Stimulated activated naive CD8-positive, alpha-beta T cell treated with anti-CD3 and anti-CD28 coated beads, Interleukin-15, Interleukin-2, amounts not matched to agents 100 ng/mL and 50 ng/mL, for 24 hours (primary cell): ENCODE results near the gene REC8.
A peak's percentile ranks its signal among the peaks of the same experiment; 100 is the strongest.

ENCODE experiments used
- H3K27ac Mint-ChIP-seq: one replicate; pipeline ENCODE4 v1.8.0; 2021; ENCODE audit warnings: mild to moderate bottlenecking, mixed read lengths
- H3K27me3 Mint-ChIP-seq: one replicate; pipeline ENCODE4 v1.8.0; 2021; ENCODE audit warnings: mixed read lengths
- H3K36me3 Mint-ChIP-seq: one replicate; pipeline ENCODE4 v1.8.0; 2021; ENCODE audit warnings: low read depth, mixed read lengths
- H3K4me1 Mint-ChIP-seq: one replicate; pipeline ENCODE4 v1.8.0; 2021; ENCODE audit warnings: low read depth, mixed read lengths
- H3K4me3 Mint-ChIP-seq: one replicate; pipeline ENCODE4 v1.8.0; 2021; ENCODE audit warnings: mild to moderate bottlenecking, mixed read lengths
- H3K9me3 Mint-ChIP-seq: one replicate; pipeline ENCODE4 v1.8.0; 2021; ENCODE audit warnings: mixed read lengths

REC8 gene

DNA sequence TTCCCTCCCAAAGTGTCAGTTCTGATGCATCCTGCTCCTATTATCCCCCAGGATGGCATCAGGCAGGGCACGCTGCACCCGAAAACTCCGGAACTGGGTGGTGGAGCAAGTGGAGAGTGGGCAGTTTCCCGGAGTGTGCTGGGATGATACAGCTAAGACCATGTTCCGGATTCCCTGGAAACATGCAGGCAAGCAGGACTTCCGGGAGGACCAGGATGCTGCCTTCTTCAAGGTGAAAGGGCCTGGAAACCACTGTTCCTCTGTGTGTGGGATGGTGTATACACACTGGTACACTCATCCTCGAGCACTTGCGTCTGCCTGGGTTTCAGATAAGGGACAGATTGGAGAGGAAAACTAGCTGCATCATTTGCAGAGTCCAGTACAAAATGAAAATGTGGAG is 9.8 kb upstream of the REC8 start:
- H3K27ac Mint-ChIP-seq, result peak overlapping the region; percentile 100
- peaks cover 51% of the 10 kb centered on the region for H3K4me1 Mint-ChIP-seq
- H3K9me3 Mint-ChIP-seq, result no peaks in the 10 kb centered on the region
- no peaks in the 10 kb centered on the region for H3K27me3 Mint-ChIP-seq
- peaks cover 83% of the 10 kb centered on the region for H3K36me3 Mint-ChIP-seq
- peak overlapping the region; percentile 97 for H3K4me3 Mint-ChIP-seq

DNA sequence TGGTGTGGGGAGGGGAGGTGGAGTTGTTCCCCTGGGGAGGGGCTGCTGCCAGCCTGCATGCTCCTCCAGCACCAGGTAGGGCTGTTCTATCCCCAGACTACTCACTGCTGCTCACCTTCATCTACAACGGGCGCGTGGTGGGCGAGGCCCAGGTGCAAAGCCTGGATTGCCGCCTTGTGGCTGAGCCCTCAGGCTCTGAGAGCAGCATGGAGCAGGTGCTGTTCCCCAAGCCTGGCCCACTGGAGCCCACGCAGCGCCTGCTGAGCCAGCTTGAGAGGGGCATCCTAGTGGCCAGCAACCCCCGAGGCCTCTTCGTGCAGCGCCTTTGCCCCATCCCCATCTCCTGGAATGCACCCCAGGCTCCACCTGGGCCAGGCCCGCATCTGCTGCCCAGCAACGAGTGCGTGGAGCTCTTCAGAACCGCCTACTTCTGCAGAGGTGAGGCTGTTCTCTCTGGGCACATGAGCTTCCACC is 7.3 kb upstream of the REC8 start:
- Mint-ChIP-seq H3K9me3 (no peaks in the 10 kb centered on the region), H3K27ac (peak overlapping the region; percentile 78), H3K27me3 (no peaks in the 10 kb centered on the region), H3K4me1 (peaks cover 58% of the 10 kb centered on the region), H3K36me3 (peaks cover 82% of the 10 kb centered on the region), H3K4me3 (no peak overlapping the region)

DNA sequence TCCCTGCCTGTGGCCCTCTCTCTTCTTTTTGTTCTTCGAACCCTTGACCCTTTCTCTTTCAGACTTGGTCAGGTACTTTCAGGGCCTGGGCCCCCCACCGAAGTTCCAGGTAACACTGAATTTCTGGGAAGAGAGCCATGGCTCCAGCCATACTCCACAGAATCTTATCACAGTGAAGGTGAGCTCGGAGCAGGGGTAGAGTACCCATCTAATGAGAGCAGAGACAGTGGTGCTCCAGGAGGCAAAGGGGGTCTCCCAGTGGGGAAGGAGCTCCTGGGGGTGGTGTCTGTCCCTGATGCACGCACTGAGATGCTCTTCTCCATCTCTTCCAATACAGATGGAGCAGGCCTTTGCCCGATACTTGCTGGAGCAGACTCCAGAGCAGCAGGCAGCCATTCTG is 6.1 kb upstream of the REC8 start:
- no peaks in the 10 kb centered on the region for H3K27me3 Mint-ChIP-seq
- peaks cover 76% of the 10 kb centered on the region for H3K36me3 Mint-ChIP-seq
- peak overlapping the region; percentile 71 for H3K27ac Mint-ChIP-seq
- peaks cover 54% of the 10 kb centered on the region for H3K4me1 Mint-ChIP-seq
- no peak overlapping the region for H3K4me3 Mint-ChIP-seq
- no peaks in the 10 kb centered on the region for H3K9me3 Mint-ChIP-seq

DNA sequence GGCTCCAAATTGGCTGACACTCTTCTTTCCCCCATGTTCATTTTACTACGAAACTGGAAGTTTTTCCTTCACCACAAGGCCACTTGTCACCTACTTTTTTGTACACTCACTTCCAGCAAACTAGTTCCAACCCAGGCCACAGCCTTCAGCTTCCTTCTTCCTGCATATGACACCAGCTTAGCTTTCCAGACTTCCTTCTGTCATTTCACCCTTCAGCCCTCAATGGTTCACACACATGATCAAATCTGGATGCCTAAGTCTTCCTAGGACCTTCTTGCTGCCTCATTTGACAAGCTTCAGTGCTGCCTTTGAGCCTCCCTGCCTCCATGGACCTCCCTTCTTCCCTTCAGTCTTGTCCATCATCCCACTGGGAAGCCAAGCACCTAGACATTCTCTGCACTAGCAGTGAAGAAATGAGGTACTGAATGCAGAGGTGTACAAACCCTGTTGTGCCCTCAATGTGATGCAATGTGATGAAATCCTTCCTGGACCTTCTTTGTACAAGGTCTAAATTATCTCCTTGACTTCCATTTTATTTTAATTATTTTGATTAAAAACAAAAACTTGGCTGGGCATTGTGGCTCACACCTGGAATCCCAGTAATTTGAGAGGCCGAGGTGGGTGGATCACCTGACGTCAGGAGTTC is 4.3 kb upstream of the REC8 start:
- Mint-ChIP-seq H3K9me3 (no peaks in the 10 kb centered on the region), H3K27me3 (no peaks in the 10 kb centered on the region), H3K36me3 (peaks cover 63% of the 10 kb centered on the region), H3K4me1 (peaks cover 53% of the 10 kb centered on the region), H3K27ac (peak overlapping the region; percentile 82), H3K4me3 (no peak overlapping the region)

DNA sequence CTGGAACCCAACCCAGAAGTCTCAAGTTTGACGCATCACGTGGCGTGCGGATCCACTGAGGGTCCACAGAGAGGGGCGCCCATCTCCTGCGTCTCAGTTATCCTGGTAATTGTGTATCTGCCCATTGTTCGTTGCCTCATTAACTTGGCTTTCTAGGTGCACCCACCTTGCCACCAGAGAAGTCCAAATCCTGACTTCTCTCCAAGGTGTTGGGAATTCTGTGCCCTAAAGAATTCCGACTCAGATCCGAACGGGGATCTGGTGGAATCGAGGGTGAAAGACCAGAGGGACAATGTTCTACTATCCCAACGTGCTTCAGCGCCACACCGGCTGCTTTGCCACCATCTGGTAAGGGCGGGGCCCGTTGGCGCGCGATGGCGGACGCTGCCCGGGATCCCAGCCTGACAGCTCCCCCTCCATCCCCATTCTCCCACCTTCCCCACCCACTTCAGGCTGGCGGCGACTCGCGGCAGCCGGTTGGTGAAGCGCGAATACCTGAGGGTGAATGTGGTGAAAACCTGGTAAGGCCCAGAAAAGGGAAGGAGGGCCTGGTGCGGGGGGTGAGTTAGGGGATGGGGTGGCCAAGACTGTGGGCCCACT is 481 bp downstream of the REC8 start:
- H3K4me1 Mint-ChIP-seq, result peaks cover 28% of the 10 kb centered on the region
- H3K27ac Mint-ChIP-seq, result peak overlapping the region; percentile 40
- H3K36me3 Mint-ChIP-seq, result peaks cover 39% of the 10 kb centered on the region
- no peaks in the 10 kb centered on the region for H3K9me3 Mint-ChIP-seq
- peak overlapping the region; percentile 80 for H3K4me3 Mint-ChIP-seq
- H3K27me3 Mint-ChIP-seq, result no peaks in the 10 kb centered on the region

DNA sequence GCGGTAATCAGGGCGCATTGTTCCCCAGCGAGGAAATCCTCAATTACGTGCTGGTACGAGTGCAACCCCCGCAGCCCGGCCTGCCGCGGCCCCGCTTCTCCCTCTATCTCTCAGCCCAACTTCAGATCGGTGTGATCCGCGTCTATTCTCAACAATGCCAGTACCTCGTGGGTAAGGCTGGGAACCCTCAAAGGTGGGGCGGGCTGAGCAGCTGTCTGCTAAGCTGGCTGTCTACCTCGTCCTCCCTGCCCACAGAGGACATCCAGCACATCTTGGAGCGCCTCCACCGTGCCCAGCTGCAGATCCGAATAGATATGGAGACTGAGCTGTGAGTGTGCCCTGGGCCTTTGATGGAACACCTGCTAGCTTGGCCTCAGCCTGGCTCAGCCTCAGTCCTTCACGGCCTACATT is 996 bp downstream of the REC8 start:
- H3K9me3 Mint-ChIP-seq, result no peaks in the 10 kb centered on the region
- peak overlapping the region; percentile 80 for H3K4me3 Mint-ChIP-seq
- no peak overlapping the region for H3K27ac Mint-ChIP-seq
- peaks cover 26% of the 10 kb centered on the region for H3K4me1 Mint-ChIP-seq
- H3K36me3 Mint-ChIP-seq, result peaks cover 34% of the 10 kb centered on the region
- H3K27me3 Mint-ChIP-seq, result no peaks in the 10 kb centered on the region

DNA sequence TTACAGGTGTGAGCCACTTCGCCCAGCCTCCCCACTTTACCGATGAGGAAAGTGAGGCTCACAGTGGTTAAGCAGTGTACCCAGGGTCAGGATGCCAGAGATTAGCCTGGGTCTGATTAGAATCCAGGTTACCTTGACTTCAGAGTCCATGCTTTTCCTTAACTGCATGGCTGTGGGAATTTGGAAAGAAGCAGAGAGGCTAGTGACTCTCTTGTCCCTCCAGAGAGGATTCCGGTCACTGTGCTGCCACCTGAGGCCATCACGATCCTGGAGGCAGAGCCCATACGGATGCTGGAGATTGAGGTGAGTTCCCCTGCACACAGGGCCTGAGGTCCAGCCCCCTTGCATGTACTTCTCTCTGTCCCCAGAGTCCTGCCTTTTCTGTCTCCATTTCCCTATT is 4.7 kb downstream of the REC8 start:
- no peaks in the 10 kb centered on the region for H3K9me3 Mint-ChIP-seq
- H3K27me3 Mint-ChIP-seq, result no peaks in the 10 kb centered on the region
- no peak overlapping the region for H3K4me3 Mint-ChIP-seq
- peaks cover 9% of the 10 kb centered on the region for H3K4me1 Mint-ChIP-seq
- no peak overlapping the region for H3K27ac Mint-ChIP-seq
- peaks cover 44% of the 10 kb centered on the region for H3K36me3 Mint-ChIP-seq

DNA sequence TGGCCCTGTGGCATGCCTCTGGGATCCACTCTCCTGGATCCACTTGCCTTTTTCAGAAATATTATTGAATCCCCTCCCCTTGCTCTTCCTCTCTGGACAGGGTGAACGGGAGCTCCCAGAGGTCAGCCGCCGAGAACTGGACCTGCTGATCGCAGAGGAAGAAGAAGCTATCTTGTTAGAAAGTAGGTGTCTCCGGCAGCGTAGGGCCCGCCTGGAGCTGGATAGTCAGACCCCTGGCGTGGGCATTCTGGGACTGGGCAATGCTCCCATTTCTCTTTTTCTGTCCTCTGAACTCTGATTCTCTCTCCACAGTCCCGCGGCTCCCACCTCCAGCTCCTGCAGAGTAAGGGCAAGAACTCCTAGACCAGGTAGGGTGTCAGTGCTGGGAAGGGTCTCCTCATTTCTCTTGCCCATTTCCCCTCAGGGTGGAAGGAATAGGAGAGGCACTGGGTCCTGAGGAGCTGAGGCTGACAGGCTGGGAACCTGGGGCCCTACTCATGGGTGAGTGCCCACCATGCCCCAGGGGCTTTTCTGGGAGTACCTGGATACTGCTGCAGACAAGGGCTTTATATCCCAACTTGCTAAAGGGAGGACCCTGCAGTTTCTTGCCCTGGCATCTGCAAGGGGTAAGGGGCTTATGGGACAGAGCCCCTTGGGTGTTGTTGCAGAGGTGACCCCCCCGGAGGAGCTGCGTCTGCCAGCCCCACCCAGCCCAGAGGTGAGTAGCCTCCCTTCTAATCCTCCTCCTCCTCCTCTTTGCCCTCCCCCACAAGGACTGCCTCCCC is 5.4 kb downstream of the REC8 start:
- Mint-ChIP-seq H3K36me3 (peaks cover 49% of the 10 kb centered on the region), H3K27ac (peak overlapping the region; percentile 49)

DNA sequence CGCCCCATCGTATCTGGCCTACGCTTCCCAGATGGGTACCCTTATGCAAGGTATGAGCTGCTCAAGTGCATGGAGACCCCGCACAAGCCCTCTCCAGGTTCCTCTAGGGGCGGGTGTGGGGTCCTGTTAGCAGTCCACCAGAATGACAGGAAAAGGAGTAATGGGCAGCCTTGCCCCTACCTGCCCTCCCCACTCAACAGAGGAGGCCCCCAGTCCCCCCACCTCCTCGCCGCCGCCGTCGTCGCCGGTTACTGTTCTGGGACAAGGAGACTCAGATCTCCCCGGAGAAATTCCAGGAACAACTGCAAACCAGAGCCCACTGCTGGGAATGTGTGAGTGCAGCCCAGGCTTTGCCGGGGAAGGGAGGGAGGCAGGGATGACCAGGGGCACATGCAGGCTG is 6.0 kb downstream of the REC8 start:
- Mint-ChIP-seq H3K36me3 (peaks cover 55% of the 10 kb centered on the region), H3K27ac (no peak overlapping the region), H3K27me3 (no peaks in the 10 kb centered on the region)

More for the DNA sequence above, 5.4 kb downstream of the REC8 start:
- Mint-ChIP-seq H3K4me3 (no peak overlapping the region), H3K4me1 (peaks cover 5% of the 10 kb centered on the region), H3K9me3 (no peaks in the 10 kb centered on the region), H3K27me3 (no peaks in the 10 kb centered on the region)

DNA sequence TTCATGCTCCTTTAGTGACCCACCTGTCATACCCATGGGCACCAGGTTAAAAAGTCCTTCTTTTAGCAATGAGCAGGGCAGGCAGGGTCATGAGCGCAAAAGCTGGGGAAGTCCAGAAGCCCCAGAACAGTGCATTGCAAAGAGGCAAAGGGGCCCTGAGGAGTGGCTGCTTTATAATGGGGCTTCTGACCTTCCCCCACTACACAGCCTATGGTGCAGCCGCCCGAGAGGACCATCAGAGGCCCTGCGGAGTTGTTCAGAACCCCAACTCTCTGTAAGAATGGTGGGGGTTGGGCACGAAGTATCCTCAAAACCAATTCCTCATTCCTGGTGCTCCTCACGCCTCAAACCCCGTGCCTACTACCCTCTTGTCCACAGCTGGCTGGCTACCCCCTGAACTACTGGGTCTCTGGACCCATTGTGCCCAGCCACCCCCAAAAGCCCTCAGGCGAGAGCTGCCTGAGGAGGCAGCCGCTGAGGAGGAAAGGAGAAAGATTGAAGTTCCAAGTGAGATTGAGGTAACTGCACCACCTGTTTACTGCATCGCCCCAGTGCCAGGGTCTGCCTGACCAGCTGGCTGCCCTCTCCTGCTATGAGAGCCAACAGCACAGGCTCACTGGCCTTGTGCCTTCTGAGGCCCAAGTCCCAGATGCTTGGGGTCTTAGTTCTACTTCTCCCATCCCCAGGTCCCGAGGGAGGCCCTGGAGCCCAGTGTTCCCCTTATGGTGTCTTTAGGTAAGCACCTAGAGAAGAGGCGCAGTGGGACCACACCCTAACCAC is 6.7 kb downstream of the REC8 start:
- H3K27me3 Mint-ChIP-seq, result no peaks in the 10 kb centered on the region
- H3K27ac Mint-ChIP-seq, result peak overlapping the region; percentile 38
- no peaks in the 10 kb centered on the region for H3K9me3 Mint-ChIP-seq
- H3K4me3 Mint-ChIP-seq, result no peak overlapping the region
- peaks cover 3% of the 10 kb centered on the region for H3K4me1 Mint-ChIP-seq
- H3K36me3 Mint-ChIP-seq, result peaks cover 54% of the 10 kb centered on the region

More for the DNA sequence above, 6.0 kb downstream of the REC8 start:
- Mint-ChIP-seq H3K9me3 (no peaks in the 10 kb centered on the region), H3K4me3 (no peak overlapping the region), H3K4me1 (peaks cover 3% of the 10 kb centered on the region)

DNA sequence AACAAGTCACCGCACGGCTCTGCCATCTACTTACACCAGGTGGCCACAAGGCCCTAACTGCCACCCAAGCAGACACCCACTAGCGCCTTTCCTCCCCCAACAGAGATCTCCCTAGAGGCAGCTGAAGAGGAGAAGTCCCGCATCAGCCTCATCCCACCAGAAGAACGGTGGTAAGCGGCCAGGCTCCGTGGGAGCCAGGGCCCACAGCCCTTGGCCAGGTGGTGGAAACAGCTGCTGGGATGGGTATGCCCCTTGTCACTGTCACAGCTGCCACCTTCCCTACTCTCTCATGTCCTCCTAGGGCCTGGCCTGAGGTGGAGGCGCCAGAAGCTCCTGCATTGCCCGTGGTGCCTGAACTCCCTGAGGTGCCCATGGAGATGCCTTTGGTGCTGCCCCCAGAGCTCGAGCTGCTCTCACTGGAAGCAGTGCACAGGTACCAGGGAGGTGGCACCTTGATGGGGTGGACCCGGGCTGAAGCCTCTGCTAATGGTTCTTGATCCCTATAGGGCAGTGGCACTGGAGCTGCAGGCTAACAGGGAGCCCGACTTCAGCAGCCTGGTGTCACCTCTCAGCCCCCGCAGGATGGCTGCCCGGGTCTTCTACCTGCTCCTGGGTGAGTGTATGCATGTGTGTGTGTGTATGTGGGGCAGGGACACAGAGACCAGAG is 7.5 kb downstream of the REC8 start:
- H3K36me3 Mint-ChIP-seq, result peaks cover 52% of the 10 kb centered on the region
- no peaks in the 10 kb centered on the region for H3K9me3 Mint-ChIP-seq
- peak overlapping the region; percentile 13 for H3K4me3 Mint-ChIP-seq
- no peaks in the 10 kb centered on the region for H3K27me3 Mint-ChIP-seq
- H3K27ac Mint-ChIP-seq, result peak overlapping the region; percentile 71
- peaks cover 3% of the 10 kb centered on the region for H3K4me1 Mint-ChIP-seq

DNA sequence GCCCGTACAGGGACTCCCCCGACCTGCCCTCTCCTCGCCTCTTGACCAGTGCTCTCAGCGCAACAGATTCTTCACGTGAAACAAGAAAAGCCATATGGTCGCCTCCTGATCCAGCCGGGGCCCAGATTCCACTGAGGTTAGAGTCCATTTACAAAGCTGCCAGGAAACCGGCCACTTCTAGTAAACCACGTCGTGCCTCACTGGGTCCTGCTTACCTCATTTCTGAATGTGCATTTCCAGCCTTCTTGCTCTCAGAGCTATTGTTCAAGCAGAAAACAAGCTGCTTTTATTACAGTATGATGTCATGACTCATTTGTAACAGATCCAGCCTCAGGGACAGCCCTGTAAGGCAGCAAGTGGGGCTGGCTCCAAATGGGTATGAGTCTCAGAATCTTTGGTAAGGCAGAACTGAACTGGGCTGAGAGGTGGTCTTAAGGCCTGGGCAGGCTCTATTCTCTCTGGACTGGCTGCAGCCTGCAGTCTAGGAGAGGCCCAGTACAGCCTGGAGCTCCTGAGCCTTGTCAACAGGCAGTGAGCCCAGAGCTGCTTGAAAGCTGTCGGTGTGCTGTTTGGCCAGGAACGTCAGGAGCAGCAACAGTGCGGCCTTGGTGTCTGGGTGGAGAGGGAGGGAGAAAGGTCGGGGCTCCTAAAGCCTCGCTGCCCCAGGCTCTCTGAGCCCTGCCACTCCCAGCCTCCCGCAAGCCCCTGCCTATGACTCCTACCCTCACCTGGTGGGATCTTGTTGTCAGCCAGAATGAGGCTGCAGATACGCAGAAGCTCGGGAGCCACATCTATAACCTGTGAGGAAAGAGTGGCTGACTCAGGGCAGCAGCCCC is 8.3 kb downstream of the REC8 start:
- H3K4me3 Mint-ChIP-seq, result peak overlapping the region; percentile 13
- H3K27me3 Mint-ChIP-seq, result no peaks in the 10 kb centered on the region
- peaks cover 50% of the 10 kb centered on the region for H3K36me3 Mint-ChIP-seq
- peaks cover 3% of the 10 kb centered on the region for H3K4me1 Mint-ChIP-seq
- peak overlapping the region; percentile 71 for H3K27ac Mint-ChIP-seq
- no peaks in the 10 kb centered on the region for H3K9me3 Mint-ChIP-seq

DNA sequence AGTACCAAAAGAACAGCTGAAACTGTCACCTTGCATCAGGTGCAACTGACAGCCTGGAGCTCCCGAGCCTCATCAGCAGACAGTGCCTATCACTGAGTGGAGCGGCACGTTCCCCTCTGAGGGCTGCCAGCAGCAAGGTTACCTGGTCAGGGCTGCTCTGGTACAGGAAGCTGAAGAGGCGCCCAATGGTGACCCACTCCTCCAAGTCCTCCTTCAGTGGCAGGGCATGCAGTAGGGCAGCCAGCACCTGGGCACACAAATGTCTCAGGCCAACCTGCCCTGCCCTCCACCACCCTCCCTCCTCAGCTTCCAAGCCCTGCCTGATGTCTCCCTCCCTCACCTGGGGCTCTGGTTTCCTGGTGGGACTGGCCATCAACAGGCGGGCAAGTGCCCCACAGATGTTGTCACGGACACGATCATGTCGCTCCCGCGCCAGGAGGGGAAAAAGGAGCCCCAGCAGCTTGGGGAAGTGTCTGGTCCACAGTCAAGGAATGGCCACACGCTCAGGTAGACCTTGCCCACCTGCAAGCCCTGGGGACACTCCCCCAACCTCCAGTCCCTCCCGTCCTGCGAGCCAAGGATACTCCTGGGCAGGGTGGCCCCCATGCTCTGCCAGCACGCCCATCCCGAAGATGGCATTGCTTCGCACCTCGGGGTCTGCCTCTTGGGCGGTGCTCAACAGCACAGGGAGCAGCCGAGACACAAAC is 9.6 kb downstream of the REC8 start:
- no peak overlapping the region for H3K4me3 Mint-ChIP-seq
- no peaks in the 10 kb centered on the region for H3K27me3 Mint-ChIP-seq
- H3K9me3 Mint-ChIP-seq, result no peaks in the 10 kb centered on the region
- peaks cover 56% of the 10 kb centered on the region for H3K36me3 Mint-ChIP-seq
- H3K27ac Mint-ChIP-seq, result no peak overlapping the region
- peaks cover 3% of the 10 kb centered on the region for H3K4me1 Mint-ChIP-seq
